HG03175 (cell line): ENCODE measurements around the gene DNAH6.

Source experiments
- ATAC-seq: cut with Tn5 transposase; IDR thresholded peaks from one replicate; pipeline ENCODE4 v1.9.1; 2021; ENCODE audit warnings: mild to moderate bottlenecking, moderate library complexity; ENCODE audit not compliant: unreplicated experiment

DNAH6 gene

DNA sequence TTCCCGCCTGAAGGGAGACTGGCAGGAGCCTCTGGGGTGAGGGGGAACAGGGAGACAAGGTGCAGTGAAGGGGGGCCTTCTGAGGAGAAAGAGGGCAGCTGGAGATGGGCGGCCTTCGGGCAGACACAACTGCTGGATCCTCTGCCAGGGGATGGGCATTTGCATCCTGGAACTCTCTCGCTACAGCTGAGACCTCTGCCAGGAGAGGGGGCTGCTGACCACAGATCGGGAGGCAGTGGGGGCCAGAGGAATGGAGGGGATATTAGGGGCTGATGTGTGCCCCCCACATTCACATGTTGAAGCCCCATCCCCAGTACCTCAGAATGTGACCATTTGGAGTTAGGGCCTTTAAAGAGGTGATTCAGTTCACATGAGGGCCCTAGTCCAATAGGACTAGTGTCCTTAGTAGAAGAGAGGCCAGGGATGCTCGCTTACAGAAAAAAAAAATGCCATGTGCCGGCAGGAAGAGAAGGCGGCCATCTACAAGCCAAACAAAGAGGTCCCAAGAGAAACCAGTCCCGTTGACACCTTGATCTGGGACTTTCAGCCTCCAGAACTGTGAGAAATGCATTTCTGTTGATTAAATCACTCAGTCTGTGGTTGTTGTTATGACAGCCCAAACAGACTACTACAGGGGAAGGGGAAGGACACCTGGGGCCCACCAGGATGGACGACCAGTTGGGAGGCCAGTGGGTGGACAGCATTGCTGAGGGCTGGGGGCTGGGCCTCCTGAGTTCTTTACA, 314.6 kb downstream of the DNAH6 start:
- ATAC-seq: no peak

DNA sequence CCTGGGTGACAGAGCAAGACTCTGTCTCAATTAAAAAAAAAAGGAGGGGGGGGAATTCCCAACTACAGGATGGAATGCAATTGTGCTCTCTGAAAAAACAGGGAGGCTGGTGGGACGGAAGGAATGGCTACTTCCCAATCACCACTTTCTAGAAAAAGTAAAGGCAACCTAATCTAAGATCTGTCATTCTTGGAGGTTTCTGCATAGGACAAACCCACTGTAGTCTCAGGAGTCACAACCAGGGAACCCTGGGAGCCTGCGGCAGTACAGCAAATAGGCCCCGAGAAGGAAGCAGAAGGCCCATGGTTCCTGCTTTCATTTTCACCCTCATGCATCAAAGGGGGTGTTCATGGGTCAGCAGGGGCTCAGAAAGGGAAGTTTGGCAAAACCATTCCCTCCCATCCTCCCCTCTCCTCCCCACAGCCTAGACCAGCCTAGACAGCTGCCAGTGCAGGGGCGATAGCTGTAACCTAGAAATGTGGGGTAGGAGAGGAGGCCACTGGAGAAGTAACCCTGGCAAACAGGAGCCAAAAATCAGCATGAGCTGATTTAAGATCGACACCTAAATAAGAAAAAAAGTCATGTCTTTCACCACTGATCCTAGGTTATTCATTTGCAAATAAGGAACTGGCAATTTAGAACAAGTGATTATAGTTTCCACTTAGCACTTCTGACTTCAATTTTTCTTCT, 316.6 kb downstream of the DNAH6 start:
- peak; percentile 70 for ATAC-seq

DNA sequence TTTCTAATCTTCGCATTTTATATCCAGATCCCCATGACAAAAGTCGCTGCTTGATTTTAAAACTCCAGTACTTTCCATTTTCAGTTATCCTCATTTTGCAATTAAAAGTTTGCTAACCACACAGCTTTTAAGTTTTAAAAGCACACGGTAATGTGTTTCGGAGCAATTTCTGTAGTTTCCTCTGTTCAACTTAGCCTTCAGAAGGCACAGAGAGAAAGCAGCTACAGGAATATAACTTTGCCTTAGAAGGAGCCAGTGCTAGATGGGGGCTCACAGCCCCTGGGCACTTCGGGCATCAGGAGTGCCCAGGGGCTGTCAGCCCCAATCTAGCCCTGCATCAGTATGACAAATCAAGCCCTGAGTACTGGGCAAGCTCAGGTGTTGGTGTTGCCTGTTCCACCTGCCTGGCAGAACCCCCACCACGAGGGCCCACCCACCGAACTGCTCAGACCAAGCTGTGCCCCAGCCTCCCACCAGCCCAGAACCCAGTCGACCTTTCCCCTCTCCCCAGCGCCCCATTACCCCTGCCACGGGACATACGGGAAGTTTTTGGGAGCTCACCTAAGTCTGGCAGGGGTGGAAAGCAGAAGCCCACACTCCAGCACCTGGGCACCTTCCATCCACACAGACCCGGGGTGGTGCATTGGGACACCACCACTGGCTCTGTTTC, 317.3 kb downstream of the DNAH6 start:
- no peak for ATAC-seq

DNA sequence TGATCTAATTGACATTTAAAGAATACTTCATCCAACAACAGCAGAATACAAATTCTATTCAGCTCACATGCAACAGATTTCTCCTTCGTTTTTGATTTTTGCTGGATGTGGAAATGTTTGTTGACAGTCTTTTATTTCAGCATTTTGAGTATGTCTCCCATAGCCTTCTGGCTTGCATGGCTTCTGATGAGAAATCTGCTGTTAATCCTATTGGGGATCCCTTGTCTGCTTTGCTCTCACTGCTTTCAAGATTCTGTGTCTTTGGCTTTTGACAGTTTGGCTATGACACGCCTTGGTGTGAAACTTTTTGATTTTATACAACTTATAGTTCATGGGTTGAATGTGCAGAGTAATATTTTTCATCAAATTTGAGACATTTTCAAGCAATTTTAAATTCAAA, 319.9 kb downstream of the DNAH6 start:
- no peak for ATAC-seq

DNA sequence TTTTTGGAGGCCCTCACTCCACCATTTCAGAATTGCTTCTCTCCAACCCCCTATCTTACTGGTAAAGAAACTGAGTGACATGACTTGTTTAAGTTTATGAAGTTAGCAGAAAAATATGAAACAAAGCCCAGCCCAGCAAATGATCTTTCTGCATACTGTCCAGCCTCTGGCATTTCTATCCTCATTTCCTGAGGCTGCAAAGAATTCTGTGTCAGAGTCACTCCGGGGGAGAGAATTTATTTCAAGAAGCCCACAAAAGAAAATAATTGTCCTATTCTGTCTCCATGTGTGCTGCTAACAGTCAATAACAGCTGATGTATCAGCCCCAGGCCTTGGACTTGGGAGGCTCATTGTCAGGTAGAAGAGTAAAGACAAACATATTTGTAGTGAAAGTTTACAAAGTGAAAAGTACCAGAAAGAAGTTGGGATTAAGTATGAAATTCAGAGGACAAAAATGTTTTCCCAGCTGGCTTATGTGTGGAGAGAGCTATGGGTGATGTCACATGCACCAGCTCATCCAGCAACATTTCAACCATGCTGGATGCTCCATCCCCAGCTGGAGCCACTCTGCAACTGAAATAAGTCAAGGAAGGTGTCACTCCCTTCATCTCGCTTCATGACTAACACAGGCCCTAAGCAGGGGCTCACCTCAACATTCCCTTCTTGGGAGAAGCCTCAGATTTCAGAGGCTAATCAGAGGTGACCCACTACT, 322.3 kb downstream of the DNAH6 start:
- ATAC-seq: no peak

DNA sequence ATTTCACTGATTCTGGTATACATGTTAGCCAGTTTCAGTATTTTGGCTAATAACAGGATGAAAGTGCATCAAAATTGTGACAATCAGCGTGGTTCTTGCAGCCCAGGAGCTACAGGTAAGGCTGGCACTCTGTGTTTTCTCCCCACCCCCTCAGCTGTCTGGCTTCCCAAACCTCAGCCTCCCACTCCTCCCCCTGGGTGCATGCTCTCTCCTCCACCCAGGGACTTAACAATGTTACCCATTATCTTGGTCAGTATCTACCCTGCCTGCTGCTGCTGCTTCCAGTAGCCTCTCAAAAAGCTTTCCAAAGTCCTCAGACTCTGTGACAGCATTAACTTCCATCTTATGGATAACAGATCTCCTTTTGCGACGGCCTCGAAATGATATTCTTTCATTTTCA, 323.6 kb downstream of the DNAH6 start:
- no peak for ATAC-seq

DNA sequence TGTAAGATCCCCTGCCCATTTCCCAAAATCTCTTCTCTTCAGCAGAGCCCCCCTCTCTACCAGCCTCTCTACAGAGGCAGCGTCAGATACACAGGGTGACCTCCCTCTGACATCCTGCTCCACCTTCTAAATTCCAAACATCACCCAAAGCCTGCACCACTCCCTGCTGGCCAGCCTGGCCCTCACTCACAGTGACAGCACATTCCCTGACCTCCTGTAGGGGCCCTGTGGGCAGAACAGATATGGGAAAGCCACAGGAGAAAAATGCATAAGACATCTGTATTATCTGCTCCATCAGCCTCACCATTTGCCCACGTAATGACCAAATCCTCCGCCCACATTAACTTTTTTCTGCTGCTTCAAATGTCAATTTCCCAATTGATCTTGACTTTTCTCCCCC, 324.0 kb downstream of the DNAH6 start:
- no peak for ATAC-seq

DNA sequence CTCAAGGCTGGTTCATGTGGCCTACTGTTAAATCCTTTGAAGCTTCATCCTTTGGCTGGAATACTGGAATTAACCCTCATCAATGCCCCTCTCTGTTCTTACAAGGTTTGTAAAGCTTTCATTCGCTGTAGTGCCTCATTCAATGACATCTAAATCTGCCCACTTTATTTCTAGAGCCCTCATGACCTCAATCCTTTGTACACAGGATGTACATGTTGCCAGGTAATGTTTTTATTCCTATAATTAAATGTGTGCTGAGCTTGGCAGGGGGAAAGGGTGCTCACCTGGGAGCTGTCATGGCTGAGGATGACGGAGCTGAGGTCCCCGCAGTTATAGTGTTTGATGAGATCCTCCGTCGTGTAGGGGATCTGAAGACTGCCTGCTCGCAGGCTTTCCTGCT, 325.3 kb downstream of the DNAH6 start:
- no peak for ATAC-seq

DNA sequence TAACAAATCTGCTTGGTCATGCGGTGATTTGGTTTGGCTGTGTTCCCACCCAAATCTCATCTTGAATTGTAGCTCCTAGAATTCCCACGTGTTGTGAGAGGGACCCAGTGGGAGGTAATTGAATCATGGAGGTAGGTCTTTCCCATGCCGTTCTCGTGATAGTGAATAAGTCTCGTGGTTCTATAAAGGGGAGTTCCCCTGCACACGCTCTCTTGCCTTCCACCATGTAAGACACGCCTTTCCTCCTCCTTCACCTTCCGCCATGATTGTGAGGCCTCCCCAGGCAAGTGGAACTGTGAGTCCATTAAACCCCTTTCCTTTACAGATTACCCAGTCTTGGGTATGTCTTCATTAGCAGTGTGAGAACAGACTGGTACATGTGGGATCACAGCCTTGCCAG, 327.8 kb downstream of the DNAH6 start:
- no peak for ATAC-seq

DNA sequence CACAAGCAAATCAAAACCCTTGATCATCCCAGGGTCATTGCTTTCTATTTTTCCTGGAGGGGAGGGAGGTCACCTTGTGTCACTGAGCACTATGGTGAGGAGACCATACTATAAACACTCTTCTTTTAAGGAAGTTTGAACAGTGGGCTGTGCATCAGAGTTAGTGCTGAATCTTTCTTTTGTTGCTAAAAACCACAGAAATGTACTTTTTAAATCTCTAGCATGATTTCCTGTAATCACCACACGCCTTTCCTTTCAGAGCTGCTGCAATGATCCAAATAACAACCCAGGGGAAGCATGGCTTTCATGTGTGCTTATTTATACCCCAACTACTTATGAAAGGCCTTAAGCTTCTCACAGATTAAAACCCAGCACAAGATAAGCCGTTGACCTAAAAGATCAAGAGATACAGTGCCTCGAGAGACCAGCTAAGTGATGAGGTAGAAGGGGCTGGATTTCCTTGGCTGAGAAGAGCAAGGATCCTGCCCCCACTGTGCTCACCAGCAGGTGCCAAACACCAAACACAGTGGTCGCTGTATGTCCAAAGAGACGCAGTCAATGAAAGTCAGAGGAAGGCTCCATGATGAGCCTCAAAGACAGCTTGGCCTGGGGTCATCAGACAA, 329.9 kb downstream of the DNAH6 start:
- ATAC-seq: no peak

DNA sequence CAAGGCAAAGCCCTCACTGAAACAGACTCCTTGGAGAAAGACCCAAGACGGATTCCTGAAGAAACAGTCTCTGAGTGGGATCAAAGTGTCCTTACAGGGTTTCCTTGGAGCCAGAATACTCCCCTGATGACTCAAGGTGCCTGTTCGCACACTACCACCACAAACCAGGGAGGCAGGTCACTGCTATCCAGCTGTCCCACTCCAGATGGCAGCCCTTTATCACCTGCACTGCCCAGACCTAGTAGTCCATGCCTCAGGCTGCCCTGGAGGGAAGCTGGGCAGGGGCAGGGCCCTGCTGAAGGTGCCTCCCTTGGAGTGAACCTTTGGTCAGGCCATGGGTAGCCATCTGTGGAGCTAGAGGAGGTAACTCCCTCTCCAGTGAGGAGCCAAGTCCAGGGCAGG, 330.4 kb downstream of the DNAH6 start:
- no peak for ATAC-seq

DNA sequence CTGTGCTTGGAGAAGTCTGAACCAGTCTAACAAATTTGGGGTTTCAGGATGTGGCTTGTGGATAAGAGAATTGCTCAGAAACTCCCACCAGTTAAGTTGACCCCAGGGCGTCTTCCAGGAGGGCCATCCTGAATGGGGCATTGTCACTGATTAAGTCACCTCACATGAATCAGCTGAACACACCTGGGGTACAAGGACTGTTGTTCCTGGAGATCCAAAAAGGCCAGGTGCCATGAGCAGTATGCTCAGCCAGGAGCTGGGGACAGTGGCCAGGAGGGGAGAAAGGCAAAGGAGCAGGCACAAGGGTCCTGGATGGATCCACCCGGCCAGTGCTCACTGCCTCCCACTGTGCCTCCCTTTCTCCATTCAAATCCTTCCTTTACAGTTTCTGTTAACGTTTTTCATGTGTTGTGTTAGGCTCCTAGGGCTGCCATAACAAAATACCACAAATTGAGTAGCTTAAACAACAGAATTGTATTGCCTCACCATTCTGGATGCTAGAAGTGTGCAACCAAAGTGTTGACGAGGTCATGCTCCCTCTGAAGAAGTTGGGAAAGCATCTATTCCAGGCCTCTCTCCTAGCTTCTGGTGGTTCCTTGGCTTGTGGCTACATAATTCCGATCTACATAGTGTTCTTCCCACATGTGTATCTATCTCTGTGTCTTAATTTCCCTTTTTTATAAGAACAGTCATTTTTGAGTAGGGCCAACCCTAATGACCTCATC, 331.2 kb downstream of the DNAH6 start:
- no peak for ATAC-seq

DNA sequence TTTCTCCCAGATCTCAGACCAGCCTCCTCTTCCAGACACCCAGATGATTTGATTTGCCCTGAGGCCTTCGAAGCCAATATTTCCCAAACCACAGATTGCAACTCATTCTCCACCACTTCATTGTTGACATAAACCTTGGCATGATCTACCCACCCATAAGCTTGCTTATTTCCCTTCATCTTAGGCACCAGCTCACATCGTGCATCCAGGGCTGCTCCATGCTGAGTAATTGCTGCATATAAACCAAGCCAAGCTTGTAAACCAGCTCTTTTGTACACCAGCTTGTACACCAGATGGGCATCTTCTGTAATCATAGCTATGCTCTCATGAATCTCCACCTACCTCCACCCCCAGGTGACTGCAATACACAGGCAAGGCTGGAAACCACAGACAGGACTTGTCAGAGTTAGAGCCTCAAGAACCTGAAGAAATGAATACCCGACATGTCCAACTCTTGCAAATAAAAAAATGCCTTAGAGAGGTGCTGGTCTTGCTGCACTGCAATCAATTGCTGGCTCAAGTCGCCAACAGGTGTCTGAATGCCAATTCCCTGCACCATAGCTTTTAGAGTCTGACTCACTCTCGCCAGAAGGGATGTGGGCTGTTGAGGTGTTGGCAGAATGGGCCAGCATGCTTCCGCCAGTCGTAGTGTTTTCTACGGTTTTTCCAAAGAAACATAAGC, 333.1 kb downstream of the DNAH6 start:
- no peak for ATAC-seq

DNA sequence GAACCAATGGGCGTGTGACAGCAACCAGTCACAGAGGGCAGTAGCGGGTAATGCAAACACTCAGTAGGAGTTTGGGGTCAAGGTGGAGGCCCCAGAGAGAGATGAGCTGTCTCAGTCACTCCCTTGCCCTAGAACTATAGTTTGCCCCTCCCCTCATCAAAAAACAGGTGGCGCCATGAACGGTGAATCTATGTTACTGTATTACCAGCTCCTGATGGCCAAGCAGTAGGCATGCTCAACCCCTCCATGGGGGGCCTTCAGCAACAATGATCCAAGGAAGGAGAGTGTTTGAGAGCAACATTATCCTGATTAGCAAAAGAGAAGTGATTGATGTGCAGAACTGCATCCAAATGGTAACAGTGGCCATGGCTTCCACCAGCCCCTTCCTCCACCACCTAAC, 334.2 kb downstream of the DNAH6 start:
- ATAC-seq: no peak

DNA sequence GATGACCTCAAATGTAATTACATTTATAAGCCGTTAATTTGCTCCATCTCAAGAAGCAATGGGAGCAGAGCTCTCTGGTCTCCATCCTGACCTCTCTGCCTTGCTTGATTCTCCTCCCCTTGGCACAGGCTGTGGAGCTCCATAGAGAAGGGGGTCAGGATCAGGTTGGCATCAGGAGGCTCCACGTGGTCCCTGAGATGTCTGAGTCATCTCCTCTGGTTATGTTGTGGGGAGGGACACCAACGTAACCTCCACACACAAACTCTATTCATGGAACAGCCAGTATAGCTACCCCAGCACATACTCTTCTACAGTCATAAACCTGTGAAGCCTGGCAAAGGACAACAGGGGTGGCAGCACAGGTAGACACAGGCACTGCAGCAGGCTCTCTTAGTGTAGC, 335.6 kb downstream of the DNAH6 start:
- no peak for ATAC-seq

DNA sequence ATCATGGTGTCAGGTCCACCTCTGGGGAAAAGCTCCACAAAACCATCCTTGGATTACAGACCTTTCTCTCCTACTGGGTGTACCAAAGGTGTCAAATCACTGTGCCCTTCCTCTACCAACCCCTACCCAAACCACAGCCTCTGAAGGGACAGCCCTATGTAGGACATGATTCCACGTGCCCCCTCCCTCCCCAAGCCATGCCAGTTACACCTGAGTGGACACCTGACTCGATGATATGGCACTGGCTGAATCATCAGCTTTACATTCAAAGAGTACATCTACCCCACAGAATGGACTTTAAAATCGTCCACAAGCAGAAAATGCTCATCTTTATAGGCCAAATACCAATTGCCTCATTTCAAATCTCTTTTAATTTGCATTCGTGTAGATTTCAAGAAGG, 338.6 kb downstream of the DNAH6 start:
- ATAC-seq: no peak

DNA sequence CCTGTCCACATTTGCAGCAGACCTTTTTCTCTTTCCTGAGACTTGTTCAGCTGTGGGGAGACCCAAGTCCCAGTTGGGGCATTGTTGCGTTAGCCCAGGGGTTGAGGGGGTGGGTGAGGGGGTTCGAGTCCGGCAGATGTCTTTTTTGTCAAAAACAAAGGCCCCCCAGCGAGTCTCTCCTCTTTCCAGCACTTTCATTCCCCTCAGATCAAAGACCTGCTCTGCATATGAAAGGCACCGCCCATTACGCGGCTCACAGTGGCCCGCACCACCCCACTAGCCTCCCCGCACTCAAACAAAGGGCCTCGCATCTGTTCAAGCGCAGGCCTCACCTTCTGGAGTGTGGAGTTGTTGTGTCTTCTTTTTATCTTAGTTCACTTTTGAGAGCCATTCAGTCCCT, 339.4 kb downstream of the DNAH6 start:
- no peak for ATAC-seq

DNA sequence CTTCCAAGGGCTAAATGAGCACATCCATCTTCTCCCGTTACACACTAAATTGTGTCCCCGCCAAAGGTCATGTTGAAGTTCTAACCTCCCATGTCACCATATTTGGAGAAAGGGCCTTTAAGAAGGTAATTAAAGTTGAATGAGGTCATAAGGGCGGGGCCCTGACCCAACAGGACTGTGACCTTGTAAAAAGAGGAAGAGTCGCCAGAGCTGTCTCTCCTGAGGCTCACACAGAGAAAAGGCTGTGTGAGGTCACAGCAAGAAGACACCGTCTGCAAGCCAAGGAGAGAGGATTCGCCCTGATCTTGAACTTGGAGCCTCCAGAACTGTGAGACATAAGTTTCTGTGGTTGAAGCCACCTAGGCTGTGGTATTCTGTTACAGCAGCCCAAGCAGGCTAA, 340.5 kb downstream of the DNAH6 start:
- ATAC-seq: peak; percentile 83

DNA sequence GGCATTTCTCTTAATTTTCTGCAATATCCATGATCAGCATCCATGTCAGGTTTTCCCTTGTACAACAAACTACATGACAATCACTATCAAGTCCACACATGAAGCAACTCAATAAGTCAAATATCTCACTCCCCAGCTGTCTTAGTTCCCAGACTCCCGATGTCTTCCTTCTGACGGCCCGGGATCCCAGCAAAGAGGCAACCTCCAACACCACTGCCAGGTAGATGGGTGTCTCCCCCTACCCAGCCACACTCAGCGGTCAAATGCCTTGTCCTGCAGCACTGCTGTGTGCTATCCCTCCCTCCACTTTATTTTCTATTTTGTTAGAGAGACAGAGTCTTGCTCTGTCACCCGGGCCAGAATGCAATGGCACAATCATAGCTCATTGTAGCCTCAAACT, 341.3 kb downstream of the DNAH6 start:
- no peak for ATAC-seq

DNA sequence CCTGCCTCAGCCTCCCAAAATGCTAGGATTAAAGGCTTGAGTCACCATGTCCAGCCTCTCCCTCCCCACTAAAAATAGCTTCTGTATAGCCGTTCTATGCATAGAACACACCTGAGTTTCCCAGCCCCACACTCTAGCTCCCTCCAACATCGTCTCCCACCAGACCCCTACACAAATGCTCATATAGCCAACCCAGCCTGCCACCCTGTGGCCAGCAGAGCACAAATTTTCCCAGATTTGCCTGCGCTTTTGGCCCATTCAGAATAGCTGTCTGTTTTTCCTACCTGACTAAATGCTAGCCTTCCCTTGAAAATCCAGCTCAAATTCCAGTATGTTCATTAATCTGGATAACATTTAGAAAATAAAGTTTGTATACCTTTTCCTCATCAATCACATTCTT, 341.8 kb downstream of the DNAH6 start:
- no peak for ATAC-seq
